ENCODE results near the gene DPP4. TPM values are rescaled to one million over a fixed set of nuclear protein-coding genes. Genes with fewer than 3 reads are reported as not detected.

DPP4 gene
- total RNA-seq, result 100 to 1,000 TPM in 1 of 5 experiments, 10 to 100 TPM in 4; 35.7 to 188 (median 41.6) TPM
- 10 to 100 TPM; 77.4 to 88.9 TPM for polyA plus RNA-seq
- total RNA-seq, result 78.2 reads per million, percentile 80 among the genes with 10 or more reads in this experiment

DNA sequence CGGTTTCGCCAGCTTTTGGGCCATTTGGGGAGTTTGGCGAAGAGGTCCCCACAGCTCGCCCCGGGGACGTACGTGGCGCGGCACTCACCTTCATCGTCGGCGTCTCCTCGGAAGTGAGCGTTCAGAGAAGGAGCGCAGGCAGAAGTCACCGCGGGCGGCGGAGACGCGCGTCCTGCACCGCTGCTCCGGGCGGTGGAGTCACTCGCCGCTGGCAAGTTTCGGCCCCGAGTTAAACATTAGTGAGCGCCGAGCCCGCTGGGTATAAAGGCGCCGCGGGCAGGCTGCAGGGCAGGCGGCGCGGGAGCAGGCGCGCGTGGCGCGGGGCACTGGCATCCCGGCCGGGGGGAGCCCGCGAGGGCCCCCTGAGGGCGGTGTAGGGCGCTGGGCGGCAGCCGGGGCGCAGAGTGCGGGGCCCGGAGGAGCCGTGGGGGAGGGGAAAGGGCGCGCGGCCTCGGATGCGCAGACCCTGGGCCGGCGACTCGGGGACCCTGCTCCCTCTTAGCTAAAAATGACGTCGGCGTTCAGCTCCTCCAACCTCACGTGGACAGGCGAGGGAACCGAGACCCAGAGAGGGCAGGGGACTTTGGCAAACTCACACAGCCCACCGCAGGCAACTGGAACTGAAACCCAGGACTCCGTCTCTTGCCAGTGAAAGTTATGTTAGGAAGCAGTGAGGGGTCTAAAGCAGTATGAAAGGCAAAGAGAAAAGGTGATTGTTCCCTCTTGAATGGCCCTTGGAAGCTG, at the start of gene DPP4:
DPP4 (minus strand) TSS at position 328 of the 744 bp plus-strand sequence; CDS start at position 94, 234 bp downstream.
- H3K27ac Mint-ChIP-seq, result peak within 1 kb of the TSS; percentile 86 to 98 (median 94)
- peaks cover 0 to 6% (median 0%) of the 10 kb centered on the region in 3 experiments for H3K36me3 ChIP-seq (ENCODE audit: control insufficient read depth in 2 of 3, insufficient read depth in 3 of 3, low read length in 3 of 3)
- peak within 1 kb of the TSS; percentile 95 for H3K4me3 ChIP-seq (ENCODE audit: low read length)
- H3K4me1 Mint-ChIP-seq, result peaks cover 30 to 60% (median 52%) of the 10 kb centered on the region in 7 donors
- peak within 1 kb of the TSS; percentile 84 for H3K27ac ChIP-seq (ENCODE audit: low read depth, low read length)
- ChIA-PET CTCF (interaction anchor here (0.7 to 2.1 kb wide), 10 partner anchors 15 to 214 kb away, joined by 3 to 19 read pairs (median 3); no protein-coding TSS in a partner anchor), POLR2A (interaction anchor here (1.2 to 6.2 kb wide), 10 partner anchors 12 to 120 kb away, joined by 3 to 68 read pairs (median 5); no protein-coding TSS in a partner anchor)
- peaks cover 0 to 7% (median 0%) of the 10 kb centered on the region in 3 experiments for H3K9me3 ChIP-seq (ENCODE audit: control insufficient read depth in 2 of 3, low read length in 3 of 3)
- DNase-seq, result peak; percentile 31 to 68 (median 61)
- peaks cover 0 to 28% of the 10 kb centered on the region in 2 donors for H3K4me1 ChIP-seq (ENCODE audit: control insufficient read depth in 2 of 2, insufficient read depth in 2 of 2, low read length in 2 of 2)
- intact Hi-C loops (cut with micrococcal nuclease), result loop anchor here (1.0 to 5.0 kb wide), 11 partner anchors 15 to 997 kb away; partner anchors contain the start of genes IFIH1 (in 2 of the 2) and PSMD14 (in 1 of the 2)
- H3K27me3 Mint-ChIP-seq, result peaks cover 0 to 5% (median 0%) of the 10 kb centered on the region in 5 donors
- H3K27me3 ChIP-seq (ENCODE audit: control insufficient read depth in 2 of 2, insufficient read depth in 2 of 2, low read length in 2 of 2), result no peaks in the 10 kb centered on the region
- H3K36me3 Mint-ChIP-seq, result peaks cover 0 to 82% (median 20%) of the 10 kb centered on the region in 5 donors
- H3K4me3 Mint-ChIP-seq, result peak within 1 kb of the TSS; percentile 92 to 100 (median 98)
- ATAC-seq, result peak; percentile 88
- H3K9me3 Mint-ChIP-seq, result peaks cover 0 to 25% (median 10%) of the 10 kb centered on the region in 11 donors

DNA sequence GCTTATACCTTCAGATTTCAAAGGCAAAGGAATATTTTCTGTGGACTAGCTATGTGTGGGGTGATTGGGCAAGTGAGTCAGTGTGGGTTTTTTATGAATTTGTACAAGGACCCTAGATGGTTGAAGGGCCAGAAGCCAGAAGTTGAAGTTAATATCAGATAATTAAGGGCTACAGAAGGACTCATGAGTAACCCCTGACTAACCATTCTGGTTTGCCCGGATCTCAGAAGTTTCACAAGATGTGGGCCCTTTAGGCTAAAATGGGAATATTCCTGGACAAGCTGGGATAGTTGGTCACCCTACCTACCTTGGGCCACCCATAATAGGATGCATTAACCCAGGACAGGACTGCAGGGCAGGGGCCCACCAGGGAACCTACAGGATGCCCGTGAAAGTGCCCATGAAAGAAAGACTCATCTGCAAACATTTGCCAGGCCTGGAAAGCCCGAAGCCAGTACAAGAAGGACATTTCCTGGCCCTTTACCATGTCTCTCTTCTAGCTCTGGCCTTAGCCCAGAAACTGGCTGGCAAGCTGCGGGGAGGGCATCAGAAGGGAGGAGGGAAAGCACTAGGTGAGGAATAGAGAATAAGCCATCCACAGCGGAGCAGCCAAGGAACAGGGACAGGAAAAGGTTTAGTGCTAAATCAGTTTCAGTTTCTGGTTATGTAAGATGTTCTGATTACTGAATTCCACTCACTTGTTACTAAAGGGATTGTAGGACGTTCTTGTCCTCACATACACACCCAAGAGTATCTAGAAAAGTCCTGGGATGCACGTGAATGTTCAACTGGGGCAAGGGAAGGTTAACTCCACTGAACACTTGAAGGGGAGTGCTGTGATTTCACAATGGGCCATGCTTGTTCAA, 44.4 kb upstream of the DPP4 start:
- intact Hi-C loops (cut with micrococcal nuclease), result no loop called here
- ChIA-PET CTCF (no interaction called here), POLR2A (no interaction called here)
- Mint-ChIP-seq H3K4me1 (peaks cover 0 to 21% (median 10%) of the 10 kb centered on the region in 7 donors), H3K4me3 (no peak overlapping the region), H3K9me3 (peaks cover 0 to 15% (median 6%) of the 10 kb centered on the region in 11 donors), H3K27ac (peak overlapping the region in 2 of 9 donors; percentile 45 to 86), H3K27me3 (no peaks in the 10 kb centered on the region), H3K36me3 (peaks cover 4 to 29% (median 9%) of the 10 kb centered on the region in 5 donors)
- Histone ChIP-seq H3K4me3 (ENCODE audit: low read length) (no peak overlapping the region), H3K27ac (ENCODE audit: low read depth, low read length) (no peak overlapping the region), H3K36me3 (ENCODE audit: control insufficient read depth in 2 of 3, insufficient read depth in 3 of 3, low read length in 3 of 3) (no peaks in the 10 kb centered on the region), H3K9me3 (ENCODE audit: control insufficient read depth in 2 of 3, low read length in 3 of 3) (no peaks in the 10 kb centered on the region), H3K27me3 (ENCODE audit: control insufficient read depth in 2 of 2, insufficient read depth in 2 of 2, low read length in 2 of 2) (no peaks in the 10 kb centered on the region), H3K4me1 (ENCODE audit: control insufficient read depth in 2 of 2, insufficient read depth in 2 of 2, low read length in 2 of 2) (no peaks in the 10 kb centered on the region)
- DNase-seq, result no peak
- ATAC-seq, result no peak

DNA sequence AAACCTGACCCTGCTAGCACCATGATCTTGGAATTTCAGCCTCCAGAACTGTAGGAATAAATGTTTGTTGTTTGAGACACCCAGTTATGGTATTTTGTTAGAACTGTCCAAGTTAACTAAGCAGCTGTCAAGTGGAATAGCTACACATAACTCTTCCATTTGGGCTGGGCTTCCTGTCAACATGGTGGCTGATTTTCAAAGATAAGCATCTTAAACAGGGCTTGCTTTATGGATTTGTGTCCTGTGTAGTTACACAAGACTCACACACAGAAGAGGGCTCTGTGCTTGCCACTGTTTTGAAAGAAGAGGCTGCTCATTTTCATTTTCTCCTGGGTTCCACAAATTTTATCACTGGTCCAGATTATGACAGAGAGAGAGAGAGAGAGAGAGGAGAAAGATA, 42.3 kb upstream of the DPP4 start:
- Mint-ChIP-seq H3K27me3 (no peaks in the 10 kb centered on the region), H3K4me1 (peaks cover 0 to 28% (median 10%) of the 10 kb centered on the region in 7 donors), H3K9me3 (peaks cover 0 to 17% (median 6%) of the 10 kb centered on the region in 11 donors), H3K4me3 (no peak overlapping the region), H3K27ac (peak overlapping the region in 1 of 9 donors; percentile 60), H3K36me3 (peaks cover 4 to 32% (median 9%) of the 10 kb centered on the region in 5 donors)
- Histone ChIP-seq H3K4me1 (ENCODE audit: control insufficient read depth in 2 of 2, insufficient read depth in 2 of 2, low read length in 2 of 2) (no peaks in the 10 kb centered on the region), H3K4me3 (ENCODE audit: low read length) (no peak overlapping the region), H3K9me3 (ENCODE audit: control insufficient read depth in 2 of 3, low read length in 3 of 3) (no peaks in the 10 kb centered on the region), H3K27me3 (ENCODE audit: control insufficient read depth in 2 of 2, insufficient read depth in 2 of 2, low read length in 2 of 2) (no peaks in the 10 kb centered on the region), H3K27ac (ENCODE audit: low read depth, low read length) (no peak overlapping the region), H3K36me3 (ENCODE audit: control insufficient read depth in 2 of 3, insufficient read depth in 3 of 3, low read length in 3 of 3) (no peaks in the 10 kb centered on the region)
- intact Hi-C loops (cut with micrococcal nuclease), result no loop called here
- POLR2A ChIA-PET, result no interaction called here
- DNase-seq (no peak), ATAC-seq (no peak)
- CTCF ChIA-PET, result interaction anchor here (0.8 kb wide), 1 partner anchor 533 kb away, joined by 4 read pairs; no protein-coding TSS in a partner anchor

DNA sequence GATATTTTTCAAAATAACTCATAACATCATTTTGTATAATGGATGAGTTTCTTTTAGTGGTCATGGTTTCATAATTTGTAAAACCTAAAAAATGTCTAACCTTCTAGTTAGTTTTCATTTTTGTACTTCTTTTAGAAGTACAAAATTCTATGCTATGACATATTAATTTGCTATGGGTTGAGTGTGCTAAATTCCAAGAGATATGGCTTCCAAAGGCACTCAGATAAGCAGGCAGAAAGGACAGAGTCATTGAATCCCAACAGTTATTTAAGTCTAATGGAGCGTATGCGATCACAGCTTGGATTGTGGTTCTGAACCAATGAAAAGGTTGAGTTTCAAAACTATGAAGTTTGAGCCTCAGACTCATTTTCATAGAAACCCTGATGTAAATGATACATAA, 41.1 kb upstream of the DPP4 start:
- no peaks in the 10 kb centered on the region for H3K27me3 Mint-ChIP-seq
- no peak for DNase-seq
- H3K4me1 Mint-ChIP-seq, result peaks cover 0 to 28% (median 10%) of the 10 kb centered on the region in 7 donors
- H3K9me3 Mint-ChIP-seq, result peaks cover 0 to 17% (median 6%) of the 10 kb centered on the region in 11 donors
- no peak overlapping the region for H3K4me3 Mint-ChIP-seq
- ATAC-seq, result no peak
- peak overlapping the region in 1 of 9 donors; percentile 21 for H3K27ac Mint-ChIP-seq
- intact Hi-C loops (cut with micrococcal nuclease), result no loop called here
- H3K27me3 ChIP-seq (ENCODE audit: control insufficient read depth in 2 of 2, insufficient read depth in 2 of 2, low read length in 2 of 2), result no peaks in the 10 kb centered on the region
- H3K36me3 Mint-ChIP-seq, result peaks cover 4 to 32% (median 9%) of the 10 kb centered on the region in 5 donors
- no peaks in the 10 kb centered on the region for H3K36me3 ChIP-seq (ENCODE audit: control insufficient read depth in 2 of 3, insufficient read depth in 3 of 3, low read length in 3 of 3)
- CTCF ChIA-PET, result no interaction called here
- H3K9me3 ChIP-seq (ENCODE audit: control insufficient read depth in 2 of 3, low read length in 3 of 3), result no peaks in the 10 kb centered on the region
- H3K4me1 ChIP-seq (ENCODE audit: control insufficient read depth in 2 of 2, insufficient read depth in 2 of 2, low read length in 2 of 2), result no peaks in the 10 kb centered on the region
- POLR2A ChIA-PET, result no interaction called here
- no peak overlapping the region for H3K4me3 ChIP-seq (ENCODE audit: low read length)
- H3K27ac ChIP-seq (ENCODE audit: low read depth, low read length), result no peak overlapping the region

DNA sequence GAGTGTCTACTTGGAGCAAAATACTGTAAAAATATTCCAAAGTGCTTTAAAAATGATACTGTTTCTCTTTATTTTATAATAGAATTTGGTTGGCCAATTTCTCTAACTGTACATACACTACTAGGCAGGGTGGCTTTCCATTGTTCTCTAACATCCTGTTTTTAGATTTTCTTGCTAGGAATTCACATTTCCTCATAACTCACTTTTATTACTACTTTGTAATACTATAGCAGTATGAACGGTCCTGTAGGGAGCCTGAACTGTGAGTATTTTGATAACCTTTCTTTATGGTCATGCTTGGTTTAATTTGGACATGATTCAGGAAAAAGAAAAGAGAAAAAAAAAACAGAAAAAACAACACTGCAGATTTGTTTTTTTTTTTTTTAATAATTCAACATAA, 40.3 kb upstream of the DPP4 start:
- intact Hi-C loops (cut with micrococcal nuclease), result no loop called here

DNA sequence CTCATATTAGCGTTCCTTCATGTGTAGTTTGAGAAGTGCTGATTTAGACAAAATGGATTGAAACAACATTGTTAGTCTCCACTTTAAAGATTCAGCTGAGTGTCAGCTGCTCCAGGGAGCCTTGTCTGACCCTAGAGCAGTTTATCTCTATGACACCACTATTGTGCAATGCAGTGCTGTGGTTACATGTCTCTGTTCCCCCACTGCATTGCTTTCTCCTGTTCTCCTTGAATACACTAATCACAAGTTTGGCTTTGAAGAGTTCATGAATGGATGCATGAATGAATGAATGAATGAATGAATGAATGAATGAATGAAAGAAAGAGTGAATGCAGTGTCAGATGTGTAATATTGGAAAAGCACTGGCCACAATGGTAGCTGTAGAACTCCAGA, 39.8 kb upstream of the DPP4 start:
- H3K4me1 ChIP-seq (ENCODE audit: control insufficient read depth in 2 of 2, insufficient read depth in 2 of 2, low read length in 2 of 2), result no peaks in the 10 kb centered on the region
- no peak overlapping the region for H3K4me3 ChIP-seq (ENCODE audit: low read length)
- CTCF ChIA-PET, result no interaction called here
- H3K4me1 Mint-ChIP-seq, result peaks cover 0 to 28% (median 9%) of the 10 kb centered on the region in 7 donors
- DNase-seq (no peak), ATAC-seq (peak; percentile 57)
- H3K27me3 Mint-ChIP-seq, result no peaks in the 10 kb centered on the region
- intact Hi-C loops (cut with micrococcal nuclease), result no loop called here
- H3K36me3 Mint-ChIP-seq, result peaks cover 4 to 32% (median 9%) of the 10 kb centered on the region in 5 donors
- POLR2A ChIA-PET, result no interaction called here
- H3K27ac Mint-ChIP-seq, result no peak overlapping the region
- no peaks in the 10 kb centered on the region for H3K36me3 ChIP-seq (ENCODE audit: control insufficient read depth in 2 of 3, insufficient read depth in 3 of 3, low read length in 3 of 3)
- peaks cover 0 to 17% (median 6%) of the 10 kb centered on the region in 11 donors for H3K9me3 Mint-ChIP-seq
- H3K27me3 ChIP-seq (ENCODE audit: control insufficient read depth in 2 of 2, insufficient read depth in 2 of 2, low read length in 2 of 2), result no peaks in the 10 kb centered on the region
- H3K4me3 Mint-ChIP-seq, result no peak overlapping the region
- H3K9me3 ChIP-seq (ENCODE audit: control insufficient read depth in 2 of 3, low read length in 3 of 3), result no peaks in the 10 kb centered on the region
- no peak overlapping the region for H3K27ac ChIP-seq (ENCODE audit: low read depth, low read length)

More for the DNA sequence above, 40.3 kb upstream of the DPP4 start:
- Mint-ChIP-seq H3K27me3 (no peaks in the 10 kb centered on the region), H3K4me3 (no peak overlapping the region), H3K9me3 (peaks cover 0 to 17% (median 6%) of the 10 kb centered on the region in 11 donors), H3K27ac (no peak overlapping the region), H3K36me3 (peaks cover 4 to 32% (median 9%) of the 10 kb centered on the region in 5 donors), H3K4me1 (peaks cover 0 to 28% (median 10%) of the 10 kb centered on the region in 7 donors)
- no peaks in the 10 kb centered on the region for H3K27me3 ChIP-seq (ENCODE audit: control insufficient read depth in 2 of 2, insufficient read depth in 2 of 2, low read length in 2 of 2)
- no peaks in the 10 kb centered on the region for H3K4me1 ChIP-seq (ENCODE audit: control insufficient read depth in 2 of 2, insufficient read depth in 2 of 2, low read length in 2 of 2)
- H3K27ac ChIP-seq (ENCODE audit: low read depth, low read length), result no peak overlapping the region
- H3K36me3 ChIP-seq (ENCODE audit: control insufficient read depth in 2 of 3, insufficient read depth in 3 of 3, low read length in 3 of 3), result no peaks in the 10 kb centered on the region
- ChIA-PET POLR2A (no interaction called here), CTCF (no interaction called here)
- H3K9me3 ChIP-seq (ENCODE audit: control insufficient read depth in 2 of 3, low read length in 3 of 3), result no peaks in the 10 kb centered on the region
- DNase-seq, result no peak
- ATAC-seq, result no peak
- no peak overlapping the region for H3K4me3 ChIP-seq (ENCODE audit: low read length)

All from naive thymus-derived CD4-positive, alpha-beta T cell (primary cell).